Parietal lobe (tissue), 1 donor: ENCODE data around the gene ASMTL. TPM values are rescaled to one million over a fixed set of nuclear protein-coding genes. Genes with fewer than 3 reads are reported as not detected.

Source experiments
- total RNA-seq: library from RNA; depleted of rRNA; stranded (reverse); fragments of >200 nt; gene quantifications from one replicate; pipeline ENCODE4 v1.2.3, GENCODE V29; 2014

Gene ASMTL
- 14.4 TPM for total RNA-seq

GRCh38 chrX:1452516-1453394 is at the start of gene ASMTL:
Gene ASMTL (minus strand): TSS chrX:1452909. CDS start chrX:1452840, 69 bp downstream.

GRCh38 chrX:1391707-1392375 is 60.9 kb downstream of the ASMTL start, which contains the start of gene SLC25A6:
Gene SLC25A6 (minus strand): TSS chrX:1392113. CDS start chrX:1392009, 104 bp downstream.

Other genes starting within 250 kb of the ASMTL start
- not detected for gene CRLF2, start 240.3 kb downstream of the ASMTL start, total RNA-seq
- 2.2 TPM for gene CSF2RA, start 184.1 kb downstream of the ASMTL start, total RNA-seq
- gene IL3RA, start 116.1 kb downstream of the ASMTL start, total RNA-seq = 1.6 TPM
- 163 TPM for gene SLC25A6, start 60.8 kb downstream of the ASMTL start, total RNA-seq
- gene P2RY8, start 84.3 kb upstream of the ASMTL start, total RNA-seq = not detected
- 18.8 TPM for gene AKAP17A, start 138.7 kb upstream of the ASMTL start, total RNA-seq
- gene ASMT, start 162.2 kb upstream of the ASMTL start, total RNA-seq = not detected